Measurements from ENCODE around the gene GALNT17.
A peak's percentile ranks its signal among the peaks of the same experiment; 100 is the strongest.

The GALNT17 gene

GRCh38 chr7:71472962-71473361 is 341.0 kb downstream of the GALNT17 start:
- H3K4me1 ChIP-seq = peaks cover 6% of the 10 kb centered on the region
- H3K4me3 ChIP-seq = no peak overlapping the region
- no peak overlapping the region for H3K27ac ChIP-seq
- H4K20me1 ChIP-seq = no peaks in the 10 kb centered on the region
- no peaks in the 10 kb centered on the region for H3K27me3 ChIP-seq
- H3K9me3 ChIP-seq = peaks cover 4% of the 10 kb centered on the region; the same call in 1 of the 2 replicates
- no peaks in the 10 kb centered on the region for H3K36me3 ChIP-seq
- no peak for TF ChIP-seq Cebpa-rat (IDR thresholded peaks at IDR 0.05)
- no peak overlapping the region for H3K4me2 ChIP-seq
- no peak overlapping the region for H3K9ac ChIP-seq

GRCh38 chr7:71473366-71473967 is 341.5 kb downstream of the GALNT17 start:
- H3K9ac ChIP-seq = no peak overlapping the region

DNA sequence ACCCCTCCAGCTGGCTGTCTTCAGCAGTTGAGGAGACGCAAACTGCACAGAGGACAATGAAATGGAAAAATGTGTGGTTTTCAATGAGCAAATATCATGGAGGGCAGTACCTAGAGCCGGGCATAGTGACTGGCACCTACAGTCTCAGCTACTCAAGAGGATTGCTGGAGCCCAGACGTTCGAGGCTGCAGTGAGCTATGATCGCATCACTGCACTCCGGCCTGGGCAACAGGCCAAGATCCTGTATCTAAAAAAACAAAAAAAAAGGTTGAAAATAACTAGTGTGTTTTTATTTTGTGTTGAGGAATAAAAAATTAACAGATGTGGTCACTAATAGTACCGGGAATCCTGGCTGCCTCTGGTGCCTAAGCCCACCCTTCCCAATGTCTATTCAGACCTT is 345.5 kb downstream of the GALNT17 start:
- no peaks in the 10 kb centered on the region for H3K27me3 ChIP-seq
- H3K9ac ChIP-seq = no peak overlapping the region
- no peak overlapping the region for H3K27ac ChIP-seq
- H3K4me2 ChIP-seq = no peak overlapping the region
- no peaks in the 10 kb centered on the region for H4K20me1 ChIP-seq
- peaks cover 20% of the 10 kb centered on the region for H3K4me1 ChIP-seq
- TF ChIP-seq Cebpa-rat (IDR thresholded peaks at IDR 0.05) = no peak
- no peak overlapping the region for H3K4me3 ChIP-seq
- no peaks in the 10 kb centered on the region for H3K36me3 ChIP-seq
- peaks cover 4% of the 10 kb centered on the region; the same call in 1 of the 2 replicates for H3K9me3 ChIP-seq

More at GRCh38 chr7:71473366-71473967, 341.5 kb downstream of the GALNT17 start:
- Histone ChIP-seq H3K36me3 (no peaks in the 10 kb centered on the region), H3K27ac (no peak overlapping the region), H3K4me1 (peaks cover 6% of the 10 kb centered on the region), H3K4me2 (no peak overlapping the region), H4K20me1 (no peaks in the 10 kb centered on the region), H3K4me3 (no peak overlapping the region), H3K27me3 (no peaks in the 10 kb centered on the region), H3K9me3 (peaks cover 4% of the 10 kb centered on the region; the same call in 1 of the 2 replicates)
- no peak for TF ChIP-seq Cebpa-rat (IDR thresholded peaks at IDR 0.05)

- H3K9ac ChIP-seq = no peak overlapping the region
- no peak for TF ChIP-seq Cebpa-rat (IDR thresholded peaks at IDR 0.05)
Measured at GRCh38 chr7:71479231-71479630, 347.3 kb downstream of the GALNT17 start.

GRCh38 chr7:71480791-71481190 is 348.8 kb downstream of the GALNT17 start:
- no peak for TF ChIP-seq Cebpa-rat (IDR thresholded peaks at IDR 0.05)
- H3K27ac ChIP-seq = no peak overlapping the region
- no peak overlapping the region for H3K9ac ChIP-seq

More at GRCh38 chr7:71479231-71479630, 347.3 kb downstream of the GALNT17 start:
- Histone ChIP-seq H3K27ac (no peak overlapping the region), H4K20me1 (no peaks in the 10 kb centered on the region), H3K4me3 (no peak overlapping the region), H3K36me3 (no peaks in the 10 kb centered on the region), H3K4me1 (peaks cover 20% of the 10 kb centered on the region), H3K27me3 (no peaks in the 10 kb centered on the region), H3K9me3 (peaks cover 4% of the 10 kb centered on the region; the same call in 1 of the 2 replicates), H3K4me2 (no peak overlapping the region)

DNA sequence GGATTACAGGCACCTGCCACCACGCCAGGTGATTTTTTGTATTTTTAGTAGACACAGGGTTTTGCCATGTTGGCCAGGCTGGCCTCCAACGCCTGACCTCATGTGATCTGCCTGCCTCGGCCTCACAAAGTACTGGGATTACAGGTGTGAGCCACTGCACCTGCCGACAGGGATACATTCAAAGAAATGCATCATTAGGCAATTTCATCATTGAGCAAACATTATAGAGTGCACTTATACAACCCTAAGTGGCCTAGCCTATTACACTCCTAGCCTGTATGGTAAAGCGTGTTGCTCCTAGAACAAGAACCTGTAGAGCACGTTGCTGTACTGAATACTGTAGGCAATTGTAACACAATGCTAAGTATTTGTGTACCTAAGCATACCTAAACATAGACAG is 350.3 kb downstream of the GALNT17 start:
- no peaks in the 10 kb centered on the region for H4K20me1 ChIP-seq

More at GRCh38 chr7:71480791-71481190, 348.8 kb downstream of the GALNT17 start:
- Histone ChIP-seq H4K20me1 (no peaks in the 10 kb centered on the region), H3K4me3 (no peak overlapping the region), H3K4me2 (peak overlapping the region; percentile 46; the same call in 1 of the 2 replicates), H3K27me3 (no peaks in the 10 kb centered on the region), H3K9me3 (no peaks in the 10 kb centered on the region), H3K36me3 (no peaks in the 10 kb centered on the region), H3K4me1 (peaks cover 20% of the 10 kb centered on the region)

GRCh38 chr7:71484380-71484779 is 352.4 kb downstream of the GALNT17 start:
- Histone ChIP-seq H4K20me1 (no peaks in the 10 kb centered on the region), H3K4me3 (no peak overlapping the region), H3K9ac (no peak overlapping the region), H3K4me2 (no peak overlapping the region), H3K4me1 (peaks cover 14% of the 10 kb centered on the region), H3K36me3 (no peaks in the 10 kb centered on the region), H3K27ac (no peak overlapping the region), H3K27me3 (no peaks in the 10 kb centered on the region), H3K9me3 (no peaks in the 10 kb centered on the region)
- TF ChIP-seq Cebpa-rat (IDR thresholded peaks at IDR 0.05) = no peak

More for the DNA sequence above, 350.3 kb downstream of the GALNT17 start:
- Histone ChIP-seq H3K4me2 (no peak overlapping the region), H3K27ac (no peak overlapping the region), H3K4me3 (no peak overlapping the region), H3K36me3 (no peaks in the 10 kb centered on the region), H3K27me3 (no peaks in the 10 kb centered on the region), H3K9ac (no peak overlapping the region), H3K9me3 (no peaks in the 10 kb centered on the region), H3K4me1 (peaks cover 19% of the 10 kb centered on the region)
- TF ChIP-seq Cebpa-rat (IDR thresholded peaks at IDR 0.05) = no peak

DNA sequence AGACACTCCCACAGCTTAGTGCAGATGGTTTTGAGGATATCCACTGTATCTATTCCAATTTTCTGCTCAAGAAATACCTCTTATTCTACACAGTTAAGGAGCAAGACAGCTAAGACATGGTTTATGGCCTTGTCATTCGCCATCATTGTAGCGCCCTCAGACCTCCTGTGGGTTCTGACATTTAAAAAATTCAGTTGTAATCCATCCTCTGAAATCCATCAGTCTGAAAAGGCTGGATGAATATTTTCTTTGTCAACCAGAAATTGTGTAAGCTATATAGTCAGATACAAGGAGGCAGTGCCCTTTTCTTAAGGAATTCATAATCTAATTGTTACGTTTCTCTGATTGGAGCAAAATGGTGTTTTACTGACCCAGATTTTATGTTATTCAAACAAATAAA is 353.6 kb downstream of the GALNT17 start:
- H4K20me1 ChIP-seq = no peaks in the 10 kb centered on the region
- H3K9me3 ChIP-seq = no peaks in the 10 kb centered on the region
- H3K9ac ChIP-seq = no peak overlapping the region
- TF ChIP-seq Cebpa-rat (IDR thresholded peaks at IDR 0.05) = no peak
- H3K27me3 ChIP-seq = no peaks in the 10 kb centered on the region
- no peaks in the 10 kb centered on the region for H3K36me3 ChIP-seq
- no peak overlapping the region for H3K4me3 ChIP-seq
- H3K4me1 ChIP-seq = peaks cover 13% of the 10 kb centered on the region
- no peak overlapping the region for H3K4me2 ChIP-seq
- H3K27ac ChIP-seq = no peak overlapping the region

DNA sequence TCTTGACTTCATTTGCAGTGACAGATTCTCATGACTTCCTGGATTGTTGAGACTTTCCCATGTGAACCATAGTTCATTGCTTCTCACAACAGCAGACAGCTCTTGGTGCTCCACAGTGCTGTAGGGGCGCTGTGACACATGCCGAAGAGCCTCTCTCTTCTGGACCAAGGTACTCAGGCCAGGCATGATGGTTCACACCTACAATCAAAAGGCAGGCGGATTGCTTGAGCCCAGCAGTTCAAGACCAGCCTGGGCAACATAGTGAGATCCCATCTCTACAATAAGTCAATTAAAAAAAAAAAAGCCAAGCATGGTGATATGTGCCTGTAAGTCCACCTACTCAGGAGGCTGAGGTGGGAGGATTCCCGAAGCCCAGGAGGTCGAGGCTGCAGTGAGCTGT is 354.5 kb downstream of the GALNT17 start:
- H3K27ac ChIP-seq = no peak overlapping the region
- H3K4me2 ChIP-seq = no peak overlapping the region
- H3K4me3 ChIP-seq = no peak overlapping the region
- H3K4me1 ChIP-seq = peaks cover 4% of the 10 kb centered on the region
- no peaks in the 10 kb centered on the region for H3K9me3 ChIP-seq
- H3K36me3 ChIP-seq = no peaks in the 10 kb centered on the region
- TF ChIP-seq Cebpa-rat (IDR thresholded peaks at IDR 0.05) = no peak
- H4K20me1 ChIP-seq = no peaks in the 10 kb centered on the region
- H3K27me3 ChIP-seq = no peaks in the 10 kb centered on the region
- no peak overlapping the region for H3K9ac ChIP-seq

- no peak for TF ChIP-seq Cebpa-rat (IDR thresholded peaks at IDR 0.05)
- Histone ChIP-seq H4K20me1 (no peaks in the 10 kb centered on the region), H3K27me3 (no peaks in the 10 kb centered on the region), H3K9me3 (no peaks in the 10 kb centered on the region), H3K4me1 (no peaks in the 10 kb centered on the region), H3K4me2 (no peak overlapping the region), H3K36me3 (no peaks in the 10 kb centered on the region), H3K27ac (no peak overlapping the region), H3K9ac (no peak overlapping the region), H3K4me3 (no peak overlapping the region)
Measured at GRCh38 chr7:71486856-71487628, 355.1 kb downstream of the GALNT17 start.
